Activated CD4-positive, alpha-beta T cell treated with anti-CD3 and anti-CD28 coated beads for 36 hours (primary cell): Measurements from ENCODE around the gene IFIT2. TPM values are rescaled to one million over a fixed set of nuclear protein-coding genes. Genes with fewer than 3 reads are reported as not detected.
A peak's percentile ranks its signal among the peaks of the same experiment; 100 is the strongest.

Experiments used
- ATAC-seq: fragments of 200-7000 bp; cut with Tn5 transposase; one replicate; pipeline ENCODE4 v1.10.0; 2021; ENCODE audit warnings: mild to moderate bottlenecking, moderate library complexity
- CTCF ChIA-PET: fragments of 350-600 bp; sonication (Branson Sonifier 250); formaldehyde crosslinking; loops from one replicate; lab custom pipeline; 2021; ENCODE audit warnings: antibody characterized with exemption; lab: Charles Lee
- POLR2A ChIA-PET: fragments of 350-600 bp; sonication (Branson Sonifier 250); formaldehyde crosslinking; loops from one replicate; lab custom pipeline; 2021; ENCODE audit warnings: antibody characterized with exemption, inconsistent platforms; lab: Charles Lee
- DNase-seq: peaks from one replicate; pipeline ENCODE4 v3.0.0-alpha.2; 2020
- H3K27ac Mint-ChIP-seq: one replicate; pipeline ENCODE4 v1.8.0; 2021; ENCODE audit warnings: mixed read lengths
- H3K27me3 Mint-ChIP-seq: one replicate; pipeline ENCODE4 v1.8.0; 2021; ENCODE audit warnings: mixed read lengths
- H3K36me3 Mint-ChIP-seq: one replicate; pipeline ENCODE4 v1.8.0; 2021; ENCODE audit warnings: low read depth, mixed read lengths
- H3K4me1 Mint-ChIP-seq: one replicate; pipeline ENCODE4 v1.8.0; 2021; ENCODE audit warnings: mixed read lengths
- H3K4me3 Mint-ChIP-seq: one replicate; pipeline ENCODE4 v1.8.0; 2021; ENCODE audit warnings: mild to moderate bottlenecking, moderate library complexity, mixed read lengths
- H3K9me3 Mint-ChIP-seq: one replicate; pipeline ENCODE4 v1.8.0; 2021; ENCODE audit warnings: low read depth, mixed read lengths
- intact Hi-C, 2 experiments: fragments of 100-400 bp; cut with DNase I in 1 of 2; cut with micrococcal nuclease in 1 of 2; formaldehyde crosslinking; loops; one replicate each; pipeline versions ENCODE4 v1.14.2 to v1.15.1; 2022 to 2024; cut with DNase I, micrococcal nuclease
- total RNA-seq, 2 experiments: library from RNA; stranded (reverse); gene quantifications; one replicate each; pipeline ENCODE4 v1.2.3, GENCODE V29; 2021

IFIT2 gene
- total RNA-seq, 2 experiments from 2014 or later: 38.2 to 43.5 TPM

- POLR2A ChIA-PET: no interaction called here
Observed at GRCh38 chr10:89299031-89299430, 2.8 kb upstream of the IFIT2 start.

GRCh38 chr10:89301232-89301631 is 614 bp upstream of the IFIT2 start:
- peaks cover 23% of the 10 kb centered on the region for H3K36me3 Mint-ChIP-seq
- ATAC-seq (peak; percentile 42), DNase-seq (peak; percentile 16)
- H3K9me3 Mint-ChIP-seq: peaks cover 2% of the 10 kb centered on the region
- H3K27me3 Mint-ChIP-seq: no peaks in the 10 kb centered on the region
- peak overlapping the region; percentile 86 for H3K27ac Mint-ChIP-seq
- ChIA-PET CTCF (interaction anchor here (1.0 to 1.3 kb wide), 2 partner anchors 50 to 117 kb away, joined by 3 to 4 read pairs; partner anchors contain the start of gene LIPA), POLR2A (no interaction called here)
- H3K4me3 Mint-ChIP-seq: peak overlapping the region; percentile 74
- intact Hi-C loops: loop anchor here (1.0 kb wide), 1 partner anchor 31 kb away; no protein-coding TSS in a partner anchor
- H3K4me1 Mint-ChIP-seq: peaks cover 42% of the 10 kb centered on the region

More at GRCh38 chr10:89299031-89299430, 2.8 kb upstream of the IFIT2 start:
- DNase-seq (no peak), ATAC-seq (no peak)
- CTCF ChIA-PET: interaction anchor here (0.9 kb wide), 1 partner anchor 10 kb away, joined by 3 read pairs; no protein-coding TSS in a partner anchor
- intact Hi-C loops: no loop called here
- H3K4me3 Mint-ChIP-seq: no peak overlapping the region
- H3K9me3 Mint-ChIP-seq: peaks cover 2% of the 10 kb centered on the region
- no peak overlapping the region for H3K27ac Mint-ChIP-seq
- no peaks in the 10 kb centered on the region for H3K27me3 Mint-ChIP-seq
- peaks cover 45% of the 10 kb centered on the region for H3K4me1 Mint-ChIP-seq
- peaks cover 8% of the 10 kb centered on the region for H3K36me3 Mint-ChIP-seq

DNA sequence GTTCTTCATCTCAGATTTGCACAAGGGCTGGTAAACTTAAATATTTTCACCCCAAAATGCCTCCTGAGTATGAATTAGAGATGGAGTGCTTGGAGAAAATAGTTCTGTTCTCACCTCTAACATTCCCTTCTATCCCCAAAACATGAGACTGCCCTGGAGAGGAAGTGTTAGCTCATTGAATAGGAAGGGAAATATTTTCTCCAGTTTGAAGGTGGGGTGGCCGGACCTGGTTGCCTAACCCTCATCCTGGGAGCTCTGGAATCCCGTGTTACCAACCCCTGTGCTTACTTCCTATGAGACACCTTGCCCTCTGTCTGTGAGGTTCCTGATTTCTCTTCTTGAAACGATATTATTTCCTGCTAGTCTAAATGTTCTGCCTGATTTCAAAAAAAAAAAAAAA is 779 bp downstream of the IFIT2 start:
- ChIA-PET POLR2A (interaction anchor here (0.6 to 0.7 kb wide), 2 partner anchors 115 to 405 kb away, joined by 3 read pairs; no protein-coding TSS in a partner anchor), CTCF (interaction anchor here (0.6 to 1.3 kb wide), 3 partner anchors 30 to 116 kb away, joined by 3 to 4 read pairs (median 3); no protein-coding TSS in a partner anchor)
- Mint-ChIP-seq H3K36me3 (peaks cover 35% of the 10 kb centered on the region), H3K9me3 (peaks cover 2% of the 10 kb centered on the region), H3K4me1 (peaks cover 42% of the 10 kb centered on the region), H3K27ac (no peak overlapping the region), H3K4me3 (peak overlapping the region; percentile 74), H3K27me3 (no peaks in the 10 kb centered on the region)
- DNase-seq: no peak
- intact Hi-C loops: loop anchor here in 1 of 2 experiments (2.0 kb wide), 1 partner anchor 112 kb away; the partner anchor contains the start of gene IFIT5
- no peak for ATAC-seq

DNA sequence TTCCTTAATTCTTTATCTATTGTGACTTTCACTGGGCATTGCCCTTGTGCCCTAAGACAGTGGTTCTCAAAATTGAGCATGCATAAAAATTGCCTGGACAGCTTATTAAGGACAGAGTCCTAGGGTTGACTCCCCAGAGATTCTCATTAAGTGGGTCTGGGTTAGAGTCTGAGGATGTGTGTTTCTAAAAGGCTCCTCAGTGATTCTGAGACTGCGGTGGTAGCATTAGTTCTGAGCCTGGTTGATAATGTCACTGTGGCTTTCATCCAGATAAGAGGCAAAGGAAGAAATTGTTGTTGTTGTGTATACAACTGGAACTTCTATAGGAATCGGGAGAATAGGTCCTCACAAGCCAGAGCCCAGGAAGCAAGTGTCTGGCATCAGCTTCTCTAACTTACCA is 1.3 kb downstream of the IFIT2 start:
- no peak for ATAC-seq
- DNase-seq: no peak
- Mint-ChIP-seq H3K27me3 (no peaks in the 10 kb centered on the region), H3K36me3 (peaks cover 40% of the 10 kb centered on the region), H3K4me1 (peaks cover 42% of the 10 kb centered on the region), H3K27ac (peak overlapping the region; percentile 26), H3K4me3 (peak overlapping the region; percentile 74), H3K9me3 (peaks cover 6% of the 10 kb centered on the region)
- ChIA-PET CTCF (interaction anchor here (0.6 kb wide), 1 partner anchor 739 kb away, joined by 4 read pairs; no protein-coding TSS in a partner anchor), POLR2A (interaction anchor here (0.6 kb wide), 1 partner anchor 406 kb away, joined by 3 read pairs; no protein-coding TSS in a partner anchor)
- intact Hi-C loops: loop anchor here in 1 of 2 experiments (2.0 kb wide), 1 partner anchor 112 kb away; the partner anchor contains the start of gene IFIT5

DNA sequence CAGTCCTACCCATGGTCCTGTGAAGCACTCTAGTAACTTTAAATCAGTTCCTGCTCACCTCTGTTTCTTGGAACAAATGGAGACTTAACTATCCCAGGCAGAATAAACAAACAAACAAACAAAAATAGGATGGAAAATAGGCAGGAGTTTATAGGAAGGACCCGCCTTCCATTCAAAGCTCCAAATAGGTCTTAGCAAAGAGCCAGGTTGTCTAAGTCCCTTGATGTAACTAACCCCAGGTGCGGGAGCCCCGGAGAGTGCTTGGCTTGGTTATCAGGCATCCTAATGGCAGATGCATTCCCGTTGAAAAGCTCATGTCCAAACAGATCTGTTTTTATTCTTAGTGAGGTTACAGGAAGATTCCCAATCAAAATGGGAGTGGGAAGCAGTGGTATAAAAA is 2.2 kb downstream of the IFIT2 start:
- ATAC-seq (no peak), DNase-seq (no peak)
- Mint-ChIP-seq H3K4me1 (peaks cover 42% of the 10 kb centered on the region), H3K4me3 (peak overlapping the region; percentile 6), H3K27ac (no peak overlapping the region), H3K9me3 (peaks cover 4% of the 10 kb centered on the region), H3K27me3 (no peaks in the 10 kb centered on the region), H3K36me3 (peaks cover 42% of the 10 kb centered on the region)
- CTCF ChIA-PET: interaction anchor here (0.6 to 1.6 kb wide), 2 partner anchors 61 to 194 kb away, joined by 3 to 5 read pairs; no protein-coding TSS in a partner anchor
- POLR2A ChIA-PET: no interaction called here
- intact Hi-C loops: no loop called here

DNA sequence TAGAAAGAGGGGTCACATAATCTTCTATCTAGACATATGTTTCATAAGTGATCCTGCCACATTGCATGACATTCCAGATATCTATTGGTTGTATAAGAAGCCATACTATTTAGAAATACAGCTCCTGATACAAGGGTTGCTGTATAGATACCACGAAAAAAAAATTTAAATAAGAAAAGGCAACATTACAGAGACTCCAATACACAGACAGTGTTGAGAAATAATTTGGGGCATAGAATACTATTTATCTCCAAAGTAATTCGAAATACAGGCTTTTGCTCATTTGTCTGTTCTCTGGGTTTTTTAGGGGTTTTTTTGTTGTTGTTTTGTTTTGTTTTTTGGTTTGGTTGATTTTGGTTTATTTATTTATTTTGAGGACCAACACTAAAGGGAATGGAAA is 2.6 kb downstream of the IFIT2 start:
- Mint-ChIP-seq H3K9me3 (peaks cover 4% of the 10 kb centered on the region), H3K36me3 (peaks cover 47% of the 10 kb centered on the region), H3K4me3 (peak overlapping the region; percentile 6), H3K27me3 (no peaks in the 10 kb centered on the region), H3K27ac (no peak overlapping the region), H3K4me1 (peaks cover 42% of the 10 kb centered on the region)
- DNase-seq: no peak
- POLR2A ChIA-PET: no interaction called here
- ATAC-seq: no peak
- intact Hi-C loops: no loop called here
- CTCF ChIA-PET: interaction anchor here (1.6 kb wide), 1 partner anchor 60 kb away, joined by 5 read pairs; no protein-coding TSS in a partner anchor

DNA sequence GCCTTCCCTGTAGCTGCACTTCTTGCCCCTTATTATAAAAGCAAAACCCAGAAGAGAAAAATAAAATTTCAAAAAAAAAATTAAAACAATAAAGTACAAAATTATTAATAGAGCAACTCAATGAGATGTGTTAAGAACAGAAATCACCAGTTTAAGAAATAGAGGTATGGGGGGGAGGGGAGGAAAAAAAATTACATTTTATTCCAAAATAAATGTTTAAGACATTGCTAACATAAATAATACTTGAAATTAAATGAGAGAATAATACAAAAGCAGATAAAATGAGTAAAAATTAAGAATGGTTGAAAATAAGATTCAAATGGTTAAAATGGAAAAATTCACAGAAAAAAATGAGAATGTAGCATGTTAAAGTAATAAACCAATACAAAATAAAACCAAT is 3.1 kb downstream of the IFIT2 start:
- ChIA-PET CTCF (interaction anchor here (0.7 to 1.6 kb wide), 2 partner anchors 60 to 114 kb away, joined by 3 to 5 read pairs; no protein-coding TSS in a partner anchor), POLR2A (interaction anchor here (0.7 kb wide), 1 partner anchor 66 kb away, joined by 4 read pairs; no protein-coding TSS in a partner anchor)
- H3K4me1 Mint-ChIP-seq: peaks cover 42% of the 10 kb centered on the region
- no peak for DNase-seq
- no peak overlapping the region for H3K27ac Mint-ChIP-seq
- H3K9me3 Mint-ChIP-seq: peaks cover 4% of the 10 kb centered on the region
- H3K4me3 Mint-ChIP-seq: no peak overlapping the region
- H3K27me3 Mint-ChIP-seq: no peaks in the 10 kb centered on the region
- H3K36me3 Mint-ChIP-seq: peaks cover 48% of the 10 kb centered on the region
- ATAC-seq: no peak
- intact Hi-C loops: no loop called here

- POLR2A ChIA-PET: interaction anchor here (1.3 kb wide), 1 partner anchor 26 kb away, joined by 3 read pairs; no protein-coding TSS in a partner anchor
- H3K4me3 Mint-ChIP-seq: no peak overlapping the region
- H3K27me3 Mint-ChIP-seq: no peaks in the 10 kb centered on the region
- H3K27ac Mint-ChIP-seq: no peak overlapping the region
- DNase-seq (no peak), ATAC-seq (no peak)
- H3K9me3 Mint-ChIP-seq: peaks cover 4% of the 10 kb centered on the region
- H3K4me1 Mint-ChIP-seq: peaks cover 37% of the 10 kb centered on the region
- CTCF ChIA-PET: interaction anchor here (0.7 to 1.6 kb wide), 2 partner anchors 59 to 113 kb away, joined by 3 to 5 read pairs; no protein-coding TSS in a partner anchor
- intact Hi-C loops: no loop called here
- peaks cover 50% of the 10 kb centered on the region for H3K36me3 Mint-ChIP-seq
Observed at GRCh38 chr10:89305766-89306433, 4.1 kb downstream of the IFIT2 start.

DNA sequence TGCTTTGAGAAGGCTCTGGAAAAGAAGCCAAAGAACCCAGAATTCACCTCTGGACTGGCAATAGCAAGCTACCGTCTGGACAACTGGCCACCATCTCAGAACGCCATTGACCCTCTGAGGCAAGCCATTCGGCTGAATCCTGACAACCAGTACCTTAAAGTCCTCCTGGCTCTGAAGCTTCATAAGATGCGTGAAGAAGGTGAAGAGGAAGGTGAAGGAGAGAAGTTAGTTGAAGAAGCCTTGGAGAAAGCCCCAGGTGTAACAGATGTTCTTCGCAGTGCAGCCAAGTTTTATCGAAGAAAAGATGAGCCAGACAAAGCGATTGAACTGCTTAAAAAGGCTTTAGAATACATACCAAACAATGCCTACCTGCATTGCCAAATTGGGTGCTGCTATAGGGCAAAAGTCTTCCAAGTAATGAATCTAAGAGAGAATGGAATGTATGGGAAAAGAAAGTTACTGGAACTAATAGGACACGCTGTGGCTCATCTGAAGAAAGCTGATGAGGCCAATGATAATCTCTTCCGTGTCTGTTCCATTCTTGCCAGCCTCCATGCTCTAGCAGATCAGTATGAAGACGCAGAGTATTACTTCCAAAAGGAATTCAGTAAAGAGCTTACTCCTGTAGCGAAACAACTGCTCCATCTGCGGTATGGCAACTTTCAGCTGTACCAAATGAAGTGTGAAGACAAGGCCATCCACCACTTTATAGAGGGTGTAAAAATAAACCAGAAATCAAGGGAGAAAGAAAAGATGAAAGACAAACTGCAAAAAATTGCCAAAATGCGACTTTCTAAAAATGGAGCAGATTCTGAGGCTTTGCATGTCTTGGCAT is 4.8 kb downstream of the IFIT2 start:
- Mint-ChIP-seq H3K27me3 (no peaks in the 10 kb centered on the region), H3K9me3 (peaks cover 4% of the 10 kb centered on the region), H3K27ac (no peak overlapping the region), H3K4me1 (peaks cover 30% of the 10 kb centered on the region), H3K4me3 (no peak overlapping the region), H3K36me3 (peaks cover 50% of the 10 kb centered on the region)
- intact Hi-C loops: no loop called here
- ChIA-PET CTCF (interaction anchor here (0.6 kb wide), 1 partner anchor 578 kb away, joined by 4 read pairs; no protein-coding TSS in a partner anchor), POLR2A (interaction anchor here (1.3 kb wide), 1 partner anchor 25 kb away, joined by 3 read pairs; no protein-coding TSS in a partner anchor)
- DNase-seq: no peak
- no peak for ATAC-seq

DNA sequence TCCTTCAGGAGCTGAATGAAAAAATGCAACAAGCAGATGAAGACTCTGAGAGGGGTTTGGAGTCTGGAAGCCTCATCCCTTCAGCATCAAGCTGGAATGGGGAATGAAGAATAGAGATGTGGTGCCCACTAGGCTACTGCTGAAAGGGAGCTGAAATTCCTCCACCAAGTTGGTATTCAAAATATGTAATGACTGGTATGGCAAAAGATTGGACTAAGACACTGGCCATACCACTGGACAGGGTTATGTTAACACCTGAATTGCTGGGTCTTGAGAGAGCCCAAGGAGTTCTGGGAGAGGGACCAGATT is 5.4 kb downstream of the IFIT2 start:
- H3K4me1 Mint-ChIP-seq: peaks cover 25% of the 10 kb centered on the region
- no peak overlapping the region for H3K27ac Mint-ChIP-seq
- no peak overlapping the region for H3K4me3 Mint-ChIP-seq
- DNase-seq: no peak
- H3K27me3 Mint-ChIP-seq: no peaks in the 10 kb centered on the region
- POLR2A ChIA-PET: no interaction called here
- CTCF ChIA-PET: interaction anchor here (0.6 kb wide), 1 partner anchor 579 kb away, joined by 4 read pairs; no protein-coding TSS in a partner anchor
- peaks cover 4% of the 10 kb centered on the region for H3K9me3 Mint-ChIP-seq
- peaks cover 50% of the 10 kb centered on the region for H3K36me3 Mint-ChIP-seq
- ATAC-seq: no peak
- intact Hi-C loops: no loop called here

DNA sequence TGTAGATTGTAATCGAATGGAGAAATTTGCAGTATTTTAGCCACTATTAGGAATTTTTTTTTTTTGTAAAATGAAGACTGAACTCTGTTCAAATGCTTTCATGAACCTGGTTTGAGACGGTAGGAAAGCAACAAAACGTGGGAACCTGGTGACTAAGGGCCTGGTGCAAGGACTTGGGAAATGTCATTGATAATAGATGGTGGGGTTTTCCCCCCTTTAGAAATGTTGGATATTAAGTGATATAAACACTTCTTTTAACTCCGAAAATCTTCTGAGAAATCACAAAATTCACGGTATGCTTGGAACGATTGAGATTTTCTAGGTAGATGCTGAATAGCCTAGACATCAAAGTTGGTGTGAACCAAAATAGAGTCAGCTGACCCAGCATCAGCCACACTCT is 6.4 kb downstream of the IFIT2 start:
- ChIA-PET CTCF (interaction anchor here (1.1 kb wide), 1 partner anchor 9 kb away, joined by 3 read pairs; no protein-coding TSS in a partner anchor), POLR2A (no interaction called here)
- peaks cover 47% of the 10 kb centered on the region for H3K36me3 Mint-ChIP-seq
- no peak overlapping the region for H3K27ac Mint-ChIP-seq
- no peaks in the 10 kb centered on the region for H3K27me3 Mint-ChIP-seq
- no peak overlapping the region for H3K4me3 Mint-ChIP-seq
- peaks cover 20% of the 10 kb centered on the region for H3K4me1 Mint-ChIP-seq
- ATAC-seq: no peak
- intact Hi-C loops: no loop called here
- no peak for DNase-seq
- peaks cover 4% of the 10 kb centered on the region for H3K9me3 Mint-ChIP-seq
